Mesendoderm (in vitro differentiated cells): Measurements from ENCODE around the gene CADPS.

ENCODE experiments used
- DNase-seq: peaks from one replicate; pipeline ENCODE4 v3.0.0; 2013
- H2AK5ac ChIP-seq: 2 replicates; pipeline ENCODE4 v1.6.1; 2013; ENCODE audit warnings: low read length, inconsistent platforms
- H2BK120ac ChIP-seq: 2 replicates; pipeline ENCODE4 v1.6.1; 2013; ENCODE audit warnings: low read depth, mild to moderate bottlenecking, low read length, moderate library complexity, mixed read lengths
- H2BK15ac ChIP-seq: replicated peaks from 2 replicates; pipeline ENCODE4 v1.6.1; 2013; ENCODE audit warnings: low read depth, mild to moderate bottlenecking, moderate library complexity
- H2BK5ac ChIP-seq: 2 replicates; pipeline ENCODE4 v1.6.1; 2013; ENCODE audit warnings: low read length, inconsistent platforms
- H3K18ac ChIP-seq: 2 replicates; pipeline ENCODE4 v1.6.1; 2013; ENCODE audit warnings: mild to moderate bottlenecking, low read length, mixed read lengths
- H3K23ac ChIP-seq: one replicate; pipeline ENCODE4 v1.6.1; 2013; ENCODE audit warnings: low read length
- H3K27ac ChIP-seq: 2 replicates; pipeline ENCODE4 v1.5.1; 2013; ENCODE audit warnings: low read depth, mild to moderate bottlenecking, inconsistent platforms, low read length, moderate library complexity
- H3K27me3 ChIP-seq: 2 replicates; pipeline ENCODE4 v1.6.1; 2013; ENCODE audit warnings: low read length, control low read depth, mild to moderate bottlenecking, inconsistent platforms; ENCODE audit not compliant: insufficient read depth, poor library complexity
- H3K36me3 ChIP-seq: 2 replicates; pipeline ENCODE4 v1.6.1; 2013; ENCODE audit warnings: low read length, inconsistent platforms; ENCODE audit not compliant: control insufficient read depth, insufficient read depth
- H3K4ac ChIP-seq: one replicate; pipeline ENCODE4 v1.6.1; 2013; ENCODE audit warnings: low read depth, mild to moderate bottlenecking, low read length, moderate library complexity
- H3K4me1 ChIP-seq: 2 replicates; pipeline ENCODE4 v1.6.1; 2013; ENCODE audit warnings: low read depth, low read length, inconsistent platforms; ENCODE audit not compliant: control insufficient read depth
- H3K4me2 ChIP-seq: 2 replicates; pipeline ENCODE4 v1.6.1; 2013; ENCODE audit warnings: low read length
- H3K4me3 ChIP-seq: 2 replicates; pipeline ENCODE4 v1.5.1; 2013; ENCODE audit warnings: mild to moderate bottlenecking, low read length
- H3K56ac ChIP-seq: one replicate; pipeline ENCODE4 v1.6.1; 2013; ENCODE audit warnings: low read length
- H3K79me1 ChIP-seq: 2 replicates; pipeline ENCODE4 v1.6.1; 2013; ENCODE audit warnings: low read length, inconsistent platforms
- H3K79me2 ChIP-seq: 2 replicates; pipeline ENCODE4 v1.6.1; 2013; ENCODE audit warnings: mild to moderate bottlenecking, low read length; ENCODE audit not compliant: control insufficient read depth, insufficient read depth
- H3K9ac ChIP-seq: 2 replicates; pipeline ENCODE4 v1.6.1; 2013; ENCODE audit warnings: low read length, inconsistent platforms
- H4K5ac ChIP-seq: one replicate; pipeline ENCODE4 v1.6.1; 2013; ENCODE audit warnings: low read length
- H4K8ac ChIP-seq: one replicate; pipeline ENCODE4 v1.6.1; 2013; ENCODE audit warnings: low read depth, mild to moderate bottlenecking, control low read depth, low read length, moderate library complexity
- WGBS: extraction: QIAGEN DNeasy Blood & Tissue Kit; methylation state at CpG from one replicate; pipeline ENCODE4 v1.1.7; 2013; ENCODE audit warnings: low lambda C conversion rate, missing lambda C conversion rate; ENCODE audit not compliant: insufficient coverage; ENCODE audit errors: extremely low coverage; 5-methylcytosine and 5-hydroxymethylcytosine counted together

The CADPS gene

DNA sequence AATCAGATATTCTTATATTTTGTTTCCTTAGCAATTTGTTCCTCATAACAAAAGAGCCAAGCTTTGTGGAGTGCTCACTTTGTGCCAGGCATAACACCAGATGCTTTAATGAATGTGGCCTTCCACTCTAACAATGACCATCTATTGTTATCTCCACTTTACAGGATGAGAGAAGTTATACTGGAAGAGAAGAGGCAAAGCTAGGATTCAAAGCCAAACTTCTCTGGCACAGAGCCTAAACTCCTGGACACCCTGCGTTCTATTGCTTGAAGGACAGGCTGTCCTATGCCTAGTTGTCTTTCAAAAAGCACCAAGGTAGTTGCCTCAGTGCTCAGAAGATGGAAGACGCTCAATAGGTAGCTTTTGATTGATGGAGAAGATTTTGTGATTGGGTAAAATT, 378.7 kb downstream of the CADPS start:
- WGBS: no CpG with 5 or more reads among the region's 2 CpGs
- no peak overlapping the region for H3K56ac ChIP-seq
- no peak overlapping the region for H3K4ac ChIP-seq
- H4K5ac ChIP-seq: no peak overlapping the region
- H3K9ac ChIP-seq: no peak overlapping the region
- H3K4me3 ChIP-seq: no peak overlapping the region
- no peak overlapping the region for H2BK15ac ChIP-seq
- H3K23ac ChIP-seq: no peak overlapping the region
- H3K27ac ChIP-seq: no peak overlapping the region
- no peaks in the 10 kb centered on the region for H3K27me3 ChIP-seq
- no peak overlapping the region for H2AK5ac ChIP-seq
- H4K8ac ChIP-seq: no peak overlapping the region
- no peaks in the 10 kb centered on the region for H3K79me2 ChIP-seq
- H3K4me2 ChIP-seq: no peak overlapping the region
- no peak overlapping the region for H2BK120ac ChIP-seq
- H3K4me1 ChIP-seq: no peaks in the 10 kb centered on the region
- no peak for DNase-seq
- no peak overlapping the region for H2BK5ac ChIP-seq
- H3K36me3 ChIP-seq: no peaks in the 10 kb centered on the region
- H3K18ac ChIP-seq: no peak overlapping the region
- H3K79me1 ChIP-seq: no peaks in the 10 kb centered on the region

DNA sequence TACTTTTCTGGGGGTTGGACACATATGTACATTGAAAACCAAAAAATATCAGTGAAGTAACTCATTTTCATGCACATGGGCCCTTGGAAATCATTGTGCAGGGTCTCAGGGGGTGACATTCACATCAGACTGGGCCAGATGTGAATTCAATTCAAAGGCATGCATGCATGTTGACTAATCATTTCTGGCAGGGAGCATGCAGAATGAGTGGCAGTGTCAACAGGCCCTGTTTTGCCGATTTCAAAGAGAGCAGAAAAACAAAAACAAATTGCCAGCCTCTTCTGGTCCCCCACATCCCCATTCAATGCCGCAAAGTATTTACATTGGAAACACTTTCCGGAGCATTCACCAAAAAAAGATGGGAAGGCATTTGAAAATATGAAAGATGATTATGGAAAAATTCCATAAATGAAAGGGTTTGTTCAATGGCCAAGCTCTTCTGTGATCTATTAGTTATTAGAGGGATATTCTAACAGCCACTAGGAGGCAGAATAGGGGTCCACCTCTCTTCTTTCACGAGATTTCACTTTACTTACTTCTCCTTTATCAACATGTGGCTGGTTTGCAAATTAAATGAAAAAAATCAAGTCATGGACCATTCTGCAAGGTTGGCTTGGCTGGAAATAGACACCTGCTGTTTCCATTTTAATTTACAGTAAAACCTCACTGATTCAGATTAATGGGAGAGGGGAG, 382.0 kb downstream of the CADPS start:
- H2BK5ac ChIP-seq: no peak overlapping the region
- H3K4me3 ChIP-seq: no peak overlapping the region
- H2BK120ac ChIP-seq: no peak overlapping the region
- no peaks in the 10 kb centered on the region for H3K79me1 ChIP-seq
- no peak overlapping the region for H3K4ac ChIP-seq
- H3K79me2 ChIP-seq: no peaks in the 10 kb centered on the region
- no peak overlapping the region for H4K8ac ChIP-seq
- no peaks in the 10 kb centered on the region for H3K36me3 ChIP-seq
- no peak overlapping the region for H2BK15ac ChIP-seq
- H3K4me2 ChIP-seq: no peak overlapping the region
- H2AK5ac ChIP-seq: no peak overlapping the region
- H4K5ac ChIP-seq: no peak overlapping the region
- peak; percentile 7 for DNase-seq
- no peak overlapping the region for H3K23ac ChIP-seq
- no peak overlapping the region for H3K9ac ChIP-seq
- no peaks in the 10 kb centered on the region for H3K4me1 ChIP-seq
- WGBS: no CpG with 5 or more reads among the region's 4 CpGs
- H3K18ac ChIP-seq: no peak overlapping the region
- no peak overlapping the region for H3K56ac ChIP-seq
- H3K27ac ChIP-seq: no peak overlapping the region
- no peaks in the 10 kb centered on the region for H3K27me3 ChIP-seq

GRCh38 chr3:62482961-62483360, 392.3 kb downstream of the CADPS start:
- Histone ChIP-seq H4K5ac (no peak overlapping the region), H3K27ac (no peak overlapping the region), H3K4me3 (no peak overlapping the region), H3K23ac (no peak overlapping the region), H3K4me1 (no peaks in the 10 kb centered on the region), H3K56ac (no peak overlapping the region), H3K36me3 (no peaks in the 10 kb centered on the region), H2BK15ac (no peak overlapping the region), H4K8ac (no peak overlapping the region), H2AK5ac (no peak overlapping the region), H3K79me1 (no peaks in the 10 kb centered on the region), H2BK120ac (no peak overlapping the region), H3K27me3 (no peaks in the 10 kb centered on the region), H2BK5ac (no peak overlapping the region), H3K4me2 (no peak overlapping the region), H3K9ac (no peak overlapping the region), H3K79me2 (no peaks in the 10 kb centered on the region), H3K18ac (no peak overlapping the region), H3K4ac (no peak overlapping the region)
- WGBS: no CpG with 5 or more reads among the region's 4 CpGs
- no peak for DNase-seq

DNA sequence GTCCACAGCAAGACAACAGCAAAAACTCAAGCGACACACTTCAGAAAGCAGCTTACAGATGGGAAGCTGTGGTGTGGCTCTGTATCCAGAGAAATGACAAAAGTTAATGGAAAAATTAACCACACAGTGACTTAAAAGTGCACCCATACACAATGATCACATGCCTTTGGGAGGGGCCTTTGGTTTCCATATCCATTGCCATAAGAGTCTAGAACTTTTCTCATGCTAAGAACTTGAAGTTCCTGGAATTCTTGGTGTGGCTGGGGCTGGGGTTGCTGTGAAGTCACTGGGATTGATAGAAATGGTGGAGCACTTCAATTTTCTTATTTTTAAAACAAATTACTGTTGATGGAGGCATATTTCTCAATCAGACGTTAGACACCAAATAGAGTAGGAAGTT, 393.3 kb downstream of the CADPS start:
- no CpG with 5 or more reads among the region's 2 CpGs for WGBS
- Histone ChIP-seq H2AK5ac (no peak overlapping the region), H3K27ac (no peak overlapping the region), H4K8ac (no peak overlapping the region), H3K9ac (no peak overlapping the region), H4K5ac (no peak overlapping the region), H3K18ac (no peak overlapping the region), H3K4me2 (no peak overlapping the region), H3K4ac (no peak overlapping the region), H2BK15ac (no peak overlapping the region), H3K36me3 (no peaks in the 10 kb centered on the region), H2BK120ac (no peak overlapping the region), H3K4me1 (no peaks in the 10 kb centered on the region), H3K4me3 (no peak overlapping the region), H3K79me2 (no peaks in the 10 kb centered on the region), H3K27me3 (no peaks in the 10 kb centered on the region), H3K56ac (no peak overlapping the region), H3K23ac (no peak overlapping the region), H2BK5ac (no peak overlapping the region), H3K79me1 (no peaks in the 10 kb centered on the region)
- no peak for DNase-seq

- DNase-seq: no peak
- H4K8ac ChIP-seq: no peak overlapping the region
- H3K4me3 ChIP-seq: no peak overlapping the region
- no CpG with 5 or more reads among the region's 1 CpG for WGBS
- no peaks in the 10 kb centered on the region for H3K4me1 ChIP-seq
- H2AK5ac ChIP-seq: no peak overlapping the region
- no peak overlapping the region for H3K9ac ChIP-seq
- H2BK5ac ChIP-seq: no peak overlapping the region
- no peaks in the 10 kb centered on the region for H3K36me3 ChIP-seq
- H3K56ac ChIP-seq: no peak overlapping the region
- no peak overlapping the region for H4K5ac ChIP-seq
- no peak overlapping the region for H3K4me2 ChIP-seq
- no peak overlapping the region for H3K23ac ChIP-seq
- H3K79me2 ChIP-seq: no peaks in the 10 kb centered on the region
- no peaks in the 10 kb centered on the region for H3K79me1 ChIP-seq
- H2BK120ac ChIP-seq: no peak overlapping the region
- no peak overlapping the region for H3K18ac ChIP-seq
- H3K27ac ChIP-seq: no peak overlapping the region
- H3K4ac ChIP-seq: no peak overlapping the region
- no peaks in the 10 kb centered on the region for H3K27me3 ChIP-seq
- H2BK15ac ChIP-seq: no peak overlapping the region
Observed at GRCh38 chr3:62480056-62480455, 395.2 kb downstream of the CADPS start.

GRCh38 chr3:62479326-62479725, 395.9 kb downstream of the CADPS start:
- Histone ChIP-seq H3K79me1 (no peaks in the 10 kb centered on the region), H3K36me3 (no peaks in the 10 kb centered on the region), H4K8ac (no peak overlapping the region), H3K4me3 (no peak overlapping the region), H2AK5ac (no peak overlapping the region), H3K18ac (no peak overlapping the region), H3K79me2 (no peaks in the 10 kb centered on the region), H3K27me3 (no peaks in the 10 kb centered on the region), H3K4me1 (no peaks in the 10 kb centered on the region), H2BK5ac (no peak overlapping the region), H3K56ac (no peak overlapping the region), H2BK15ac (no peak overlapping the region), H3K4ac (no peak overlapping the region), H3K9ac (no peak overlapping the region), H3K4me2 (no peak overlapping the region), H3K27ac (no peak overlapping the region), H2BK120ac (no peak overlapping the region), H4K5ac (no peak overlapping the region), H3K23ac (no peak overlapping the region)
- no CpG with 5 or more reads among the region's 9 CpGs for WGBS
- no peak for DNase-seq
